ENCODE data around the gene HTR1B. TPM values are rescaled to one million over a fixed set of nuclear protein-coding genes. Genes with fewer than 3 reads are reported as not detected.

The HTR1B gene
- total and polyA plus RNA-seq, 9 of the 15 experiments (the other 6 are each of a cell fraction or from before 2014, with no cell fraction given) = not detected

- TF ChIP-seq ARID3B (CRISPR knock-in tag; IDR thresholded peaks at IDR 0.05; ENCODE audit: borderline replicate concordance) = no peak
- TF ChIP-seq, protein P1, sequence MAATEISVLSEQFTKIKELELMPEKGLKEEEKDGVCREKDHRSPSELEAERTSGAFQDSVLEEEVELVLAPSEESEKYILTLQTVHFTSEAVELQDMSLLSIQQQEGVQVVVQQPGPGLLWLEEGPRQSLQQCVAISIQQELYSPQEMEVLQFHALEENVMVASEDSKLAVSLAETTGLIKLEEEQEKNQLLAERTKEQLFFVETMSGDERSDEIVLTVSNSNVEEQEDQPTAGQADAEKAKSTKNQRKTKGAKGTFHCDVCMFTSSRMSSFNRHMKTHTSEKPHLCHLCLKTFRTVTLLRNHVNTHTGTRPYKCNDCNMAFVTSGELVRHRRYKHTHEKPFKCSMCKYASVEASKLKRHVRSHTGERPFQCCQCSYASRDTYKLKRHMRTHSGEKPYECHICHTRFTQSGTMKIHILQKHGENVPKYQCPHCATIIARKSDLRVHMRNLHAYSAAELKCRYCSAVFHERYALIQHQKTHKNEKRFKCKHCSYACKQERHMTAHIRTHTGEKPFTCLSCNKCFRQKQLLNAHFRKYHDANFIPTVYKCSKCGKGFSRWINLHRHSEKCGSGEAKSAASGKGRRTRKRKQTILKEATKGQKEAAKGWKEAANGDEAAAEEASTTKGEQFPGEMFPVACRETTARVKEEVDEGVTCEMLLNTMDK (IDR thresholded peaks at IDR 0.05; ENCODE audit: borderline replicate concordance, insufficient read depth, low read depth, low read length, poor library complexity, severe bottlenecking) = no peak
- no peak for TF ChIP-seq FOSL1 (tag; conservative IDR thresholded peaks at IDR 0.05)
- no peak for TF ChIP-seq WHSC1 (IDR thresholded peaks at IDR 0.05; ENCODE audit: low read length)
- TF ChIP-seq, protein P2, sequence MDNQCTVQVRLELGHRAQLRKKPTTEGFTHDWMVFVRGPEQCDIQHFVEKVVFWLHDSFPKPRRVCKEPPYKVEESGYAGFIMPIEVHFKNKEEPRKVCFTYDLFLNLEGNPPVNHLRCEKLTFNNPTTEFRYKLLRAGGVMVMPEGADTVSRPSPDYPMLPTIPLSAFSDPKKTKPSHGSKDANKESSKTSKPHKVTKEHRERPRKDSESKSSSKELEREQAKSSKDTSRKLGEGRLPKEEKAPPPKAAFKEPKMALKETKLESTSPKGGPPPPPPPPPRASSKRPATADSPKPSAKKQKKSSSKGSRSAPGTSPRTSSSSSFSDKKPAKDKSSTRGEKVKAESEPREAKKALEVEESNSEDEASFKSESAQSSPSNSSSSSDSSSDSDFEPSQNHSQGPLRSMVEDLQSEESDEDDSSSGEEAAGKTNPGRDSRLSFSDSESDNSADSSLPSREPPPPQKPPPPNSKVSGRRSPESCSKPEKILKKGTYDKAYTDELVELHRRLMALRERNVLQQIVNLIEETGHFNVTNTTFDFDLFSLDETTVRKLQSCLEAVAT (IDR thresholded peaks at IDR 0.05) = no peak
- TF ChIP-seq NCOA1 (IDR thresholded peaks at IDR 0.05; ENCODE audit: low read depth) = no peak
- TF ChIP-seq ERF (CRISPR knock-in tag; IDR thresholded peaks at IDR 0.05) = no peak
Observed at GRCh38 chr6:77458421-77458820, 4.9 kb downstream of the HTR1B start (continued).
